ENCODE data around the gene AKAP8L. TPM values are rescaled to one million over a fixed set of nuclear protein-coding genes. Genes with fewer than 3 reads are reported as not detected.
"Not testable (repeated sequence)": the region's sequence is repeated elsewhere in the genome, so short reads cannot be mapped to it uniquely, and the experiment has no call there.

Gene AKAP8L
- total RNA-seq, 1 experiment from 2014 or later: 231 TPM

GRCh38 chr19:15363791-15364190 is 55.0 kb downstream of the AKAP8L start:
- H3K27ac Mint-ChIP-seq; H3K9me3 Mint-ChIP-seq; H3K4me1 Mint-ChIP-seq; ATAC-seq; H3K27me3 Mint-ChIP-seq (ENCODE audit: low read depth); H3K4me3 Mint-ChIP-seq; DNase-seq (ENCODE audit: low spot score); CTCF ChIA-PET: not testable (repeated sequence)
- peaks cover 79% of the 10 kb centered on the region for H3K36me3 Mint-ChIP-seq
- POLR2A ChIA-PET: interaction anchor here (0.7 kb wide), 1 partner anchor 11 kb away, joined by 4 read pairs; no protein-coding TSS in a partner anchor

GRCh38 chr19:15363048-15363447 is 55.7 kb downstream of the AKAP8L start:
- H3K4me3 Mint-ChIP-seq; POLR2A ChIA-PET; ATAC-seq; DNase-seq (ENCODE audit: low spot score); H3K4me1 Mint-ChIP-seq; H3K9me3 Mint-ChIP-seq; H3K27me3 Mint-ChIP-seq (ENCODE audit: low read depth); CTCF ChIA-PET; H3K27ac Mint-ChIP-seq: not testable (repeated sequence)
- H3K36me3 Mint-ChIP-seq: peaks cover 79% of the 10 kb centered on the region

GRCh38 chr19:15360015-15360414 is 58.8 kb downstream of the AKAP8L start:
- H3K4me1 Mint-ChIP-seq; H3K27ac Mint-ChIP-seq; ATAC-seq; DNase-seq (ENCODE audit: low spot score); H3K27me3 Mint-ChIP-seq (ENCODE audit: low read depth); H3K4me3 Mint-ChIP-seq; H3K9me3 Mint-ChIP-seq; POLR2A ChIA-PET: not testable (repeated sequence)
- H3K36me3 Mint-ChIP-seq: peaks cover 69% of the 10 kb centered on the region
- CTCF ChIA-PET: interaction anchor here (1.3 kb wide), 1 partner anchor 196 kb away, joined by 4 read pairs; no protein-coding TSS in a partner anchor

GRCh38 chr19:15358918-15359317 is 59.9 kb downstream of the AKAP8L start:
- no peaks in the 10 kb centered on the region for H3K4me1 Mint-ChIP-seq
- no peaks in the 10 kb centered on the region for H3K27me3 Mint-ChIP-seq (ENCODE audit: low read depth)
- peaks cover 3% of the 10 kb centered on the region for H3K9me3 Mint-ChIP-seq
- no peak overlapping the region; the same call in 1 of the 2 replicates for H3K27ac Mint-ChIP-seq
- no peak for TF ChIP-seq MAX (CRISPR knock-in tag; IDR thresholded peaks at IDR 0.05)
- no peak for TF ChIP-seq ERG (CRISPR knock-in tag; IDR thresholded peaks at IDR 0.05)
- no peak for TF ChIP-seq ZNF219 (CRISPR knock-in tag; IDR thresholded peaks at IDR 0.05; ENCODE audit: borderline replicate concordance)
- no peak for TF ChIP-seq SMAD3 (CRISPR knock-in tag; IDR thresholded peaks at IDR 0.05; ENCODE audit: borderline replicate concordance)
- TF ChIP-seq ZNF425 (CRISPR knock-in tag; conservative IDR thresholded peaks at IDR 0.05): no peak
- TF ChIP-seq TP53 (CRISPR knock-in tag; IDR thresholded peaks at IDR 0.05): no peak
- DNase-seq (ENCODE audit: low spot score): no peak
- H3K4me3 Mint-ChIP-seq: no peak overlapping the region
- H3K36me3 Mint-ChIP-seq: peaks cover 71% of the 10 kb centered on the region
- no peak for ATAC-seq
- ChIA-PET CTCF (no interaction called here), POLR2A (no interaction called here)

GRCh38 chr19:15357906-15358305 is 60.9 kb downstream of the AKAP8L start:
- H3K36me3 Mint-ChIP-seq: peaks cover 72% of the 10 kb centered on the region
- H3K27ac Mint-ChIP-seq: no peak overlapping the region
- TF ChIP-seq RORB (CRISPR knock-in tag; IDR thresholded peaks at IDR 0.05): no peak
- no peak for TF ChIP-seq STAT6 (CRISPR knock-in tag; conservative IDR thresholded peaks at IDR 0.05; ENCODE audit: low read depth)
- no peak for TF ChIP-seq FOXJ3 (CRISPR knock-in tag; IDR thresholded peaks at IDR 0.05; ENCODE audit: borderline replicate concordance)
- TF ChIP-seq ZNF121 (CRISPR knock-in tag; IDR thresholded peaks at IDR 0.05): no peak
- TF ChIP-seq ZSCAN18 (CRISPR knock-in tag; IDR thresholded peaks at IDR 0.05): no peak
- no peak for TF ChIP-seq OVOL2 (CRISPR knock-in tag; IDR thresholded peaks at IDR 0.05; ENCODE audit: borderline replicate concordance)
- TF ChIP-seq SMAD4 (CRISPR knock-in tag; IDR thresholded peaks at IDR 0.05): no peak
- TF ChIP-seq MXD4 (CRISPR knock-in tag; IDR thresholded peaks at IDR 0.05; ENCODE audit: borderline replicate concordance): no peak
- no peak for TF ChIP-seq PRRX2 (CRISPR knock-in tag; IDR thresholded peaks at IDR 0.05)
- TF ChIP-seq GABPB1 (CRISPR knock-in tag; IDR thresholded peaks at IDR 0.05): no peak
- no peaks in the 10 kb centered on the region for H3K27me3 Mint-ChIP-seq (ENCODE audit: low read depth)
- no peak for ATAC-seq
- ChIA-PET CTCF (interaction anchor here (1.4 kb wide), 1 partner anchor 204 kb away, joined by 3 read pairs; no protein-coding TSS in a partner anchor), POLR2A (interaction anchor here (0.6 kb wide), 1 partner anchor 100 kb away, joined by 3 read pairs; no protein-coding TSS in a partner anchor)
- H3K4me3 Mint-ChIP-seq: no peak overlapping the region
- no peak for DNase-seq (ENCODE audit: low spot score)
- H3K4me1 Mint-ChIP-seq: no peaks in the 10 kb centered on the region
- no peaks in the 10 kb centered on the region for H3K9me3 Mint-ChIP-seq
